Stimulated activated CD8-positive, alpha-beta memory T cell treated with anti-CD3 and anti-CD28 coated beads, Interleukin-15, amount 100 ng/mL, for 24 hours (primary cell): ENCODE measurements around the gene C11orf68.

ENCODE experiments used
- DNase-seq: peaks from one replicate; pipeline ENCODE4 v3.0.0-alpha.2; 2020; ENCODE audit warnings: low read depth

C11orf68 gene

GRCh38 chr11:65871811-65872548 is 46.9 kb downstream of the C11orf68 start:
- no peak for DNase-seq

- DNase-seq = no peak
Measured at GRCh38 chr11:65870706-65871681, 47.9 kb downstream of the C11orf68 start.

DNA sequence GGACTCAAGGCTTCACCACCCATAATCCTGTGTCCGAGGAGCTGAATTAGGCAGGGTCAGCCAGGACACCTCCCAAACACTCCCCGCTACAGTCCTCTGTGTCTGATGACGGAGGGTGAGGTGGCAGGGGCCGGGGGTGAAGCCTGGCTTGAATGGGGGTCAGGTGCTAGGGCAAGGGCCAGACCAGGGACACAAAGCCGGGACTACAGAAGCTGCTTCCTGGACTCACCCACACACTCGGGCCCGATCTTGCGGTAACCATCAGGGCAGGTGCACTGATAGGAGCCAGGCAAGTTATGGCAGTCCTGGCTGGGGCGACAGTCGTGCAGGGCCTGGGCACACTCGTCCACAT is 48.6 kb downstream of the C11orf68 start:
- no peak for DNase-seq

DNA sequence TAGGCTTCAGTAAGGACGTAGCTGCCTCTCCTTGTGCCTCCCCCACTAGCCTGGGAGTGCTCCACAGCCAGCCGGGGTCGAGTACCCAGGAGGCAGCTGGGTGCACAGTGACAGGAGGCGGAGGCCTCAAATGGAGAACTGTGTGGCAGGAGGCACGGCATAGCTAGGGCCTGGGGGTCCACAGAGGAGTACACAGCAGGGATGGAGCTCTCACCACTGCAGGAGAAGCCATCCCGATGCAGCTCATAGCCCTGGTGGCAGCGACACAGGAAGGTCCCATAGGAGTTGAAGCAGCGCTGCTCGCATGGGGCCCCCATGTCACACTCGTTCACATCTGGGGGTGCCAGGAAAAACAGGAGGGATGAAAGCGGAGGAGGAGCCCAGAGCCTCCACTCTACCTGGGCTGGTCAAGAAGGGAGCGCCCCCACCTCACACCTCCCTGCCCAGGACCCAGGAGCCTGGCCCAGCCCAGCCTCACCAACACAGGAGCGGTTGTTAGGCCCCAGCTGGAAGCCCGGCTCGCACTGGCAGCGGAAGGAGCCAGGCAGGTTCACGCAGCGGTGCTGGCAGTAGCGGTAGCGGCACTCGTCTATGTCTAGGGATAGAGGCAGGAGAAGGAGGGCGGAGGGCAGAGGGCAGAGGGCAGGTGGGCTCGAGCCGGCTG is 49.1 kb downstream of the C11orf68 start:
- no peak for DNase-seq

DNA sequence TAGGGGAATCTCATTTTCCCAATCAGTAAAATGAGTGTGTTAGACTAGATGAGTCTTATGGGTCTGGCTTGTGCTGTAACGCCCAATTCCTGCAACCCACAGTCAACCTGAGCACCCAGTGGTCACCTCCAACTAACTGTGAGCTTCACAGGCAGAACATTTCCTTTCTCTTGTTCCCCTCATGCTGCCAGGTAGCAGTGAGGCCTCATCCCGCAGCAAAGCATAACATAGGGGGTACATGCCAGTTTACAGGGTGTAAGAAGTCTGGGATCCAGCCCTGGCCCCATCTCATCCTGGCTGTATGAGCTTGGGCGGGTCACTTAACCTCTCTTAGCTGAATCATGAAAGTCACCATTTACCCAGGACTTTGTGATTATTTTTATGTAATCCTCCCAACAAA is 50.0 kb downstream of the C11orf68 start:
- no peak for DNase-seq

- DNase-seq = no peak
Measured at GRCh38 chr11:65868076-65868667, 50.7 kb downstream of the C11orf68 start.

GRCh38 chr11:65867284-65868071 is 51.4 kb downstream of the C11orf68 start:
- DNase-seq = no peak
